Embryonic facial prominence (tissue), 1 donor: Measurements from ENCODE around the gene FAT2.

ENCODE experiments used
- DNase-seq: peaks from one replicate; pipeline ENCODE4 v3.0.0-alpha.2; 2016; ENCODE audit errors: extremely low spot score

FAT2 gene

DNA sequence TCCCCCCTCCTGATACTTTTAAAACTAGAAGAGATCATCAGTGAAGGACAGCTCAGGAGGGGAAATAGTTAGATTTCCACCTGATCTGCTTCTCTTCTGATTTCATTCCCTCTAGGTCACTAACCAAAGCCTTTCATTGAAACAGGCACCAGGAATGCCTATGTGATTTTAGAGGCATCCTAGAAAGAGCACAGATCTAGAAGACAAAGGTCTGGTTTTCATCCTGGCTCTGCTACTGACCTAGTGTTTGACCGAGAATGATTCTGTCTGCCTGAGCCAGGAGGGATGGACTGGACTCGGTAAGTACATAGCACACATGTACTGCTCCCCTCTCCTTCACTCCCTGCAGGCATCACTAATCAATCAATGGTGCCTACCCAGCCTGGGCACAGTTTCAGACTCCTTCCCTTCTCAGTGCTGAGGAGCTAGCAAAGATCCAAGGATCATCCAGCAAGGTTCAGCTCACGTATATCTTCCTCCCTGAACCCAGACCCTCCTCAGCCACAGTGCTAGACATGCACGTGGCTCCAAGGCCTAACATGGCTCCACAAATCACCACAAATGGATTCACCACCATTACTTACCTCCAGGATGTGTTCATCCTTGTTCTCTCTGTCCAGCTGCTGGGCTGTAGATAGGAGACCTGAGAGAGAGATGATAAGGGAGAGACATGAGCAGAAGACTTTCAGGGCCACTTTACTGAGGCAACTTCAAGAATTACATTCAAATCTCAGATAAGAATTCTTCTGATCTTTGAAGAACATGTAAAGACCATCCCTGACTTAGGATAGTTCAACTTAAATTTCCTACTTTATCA, 35.2 kb downstream of the FAT2 start:
- no peak for DNase-seq

DNA sequence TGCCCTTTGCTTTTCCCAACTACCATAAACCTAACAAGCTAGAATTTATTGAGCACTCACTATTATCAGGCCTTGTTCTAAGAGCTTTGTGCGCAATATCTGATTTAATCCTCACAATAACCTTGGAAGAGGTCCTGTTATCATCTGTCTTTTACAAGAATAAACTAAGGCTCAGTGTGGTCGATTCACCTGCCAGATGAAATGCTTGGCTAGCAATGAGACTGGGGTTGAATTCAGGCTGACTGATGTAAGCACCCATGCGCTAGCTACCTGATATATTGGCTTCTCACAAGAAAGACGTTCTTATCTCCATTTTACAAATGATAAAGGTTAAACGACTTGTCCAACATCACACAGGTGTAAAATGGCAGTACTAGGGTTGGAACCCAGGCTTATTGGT, 37.4 kb downstream of the FAT2 start:
- DNase-seq, result no peak

DNA sequence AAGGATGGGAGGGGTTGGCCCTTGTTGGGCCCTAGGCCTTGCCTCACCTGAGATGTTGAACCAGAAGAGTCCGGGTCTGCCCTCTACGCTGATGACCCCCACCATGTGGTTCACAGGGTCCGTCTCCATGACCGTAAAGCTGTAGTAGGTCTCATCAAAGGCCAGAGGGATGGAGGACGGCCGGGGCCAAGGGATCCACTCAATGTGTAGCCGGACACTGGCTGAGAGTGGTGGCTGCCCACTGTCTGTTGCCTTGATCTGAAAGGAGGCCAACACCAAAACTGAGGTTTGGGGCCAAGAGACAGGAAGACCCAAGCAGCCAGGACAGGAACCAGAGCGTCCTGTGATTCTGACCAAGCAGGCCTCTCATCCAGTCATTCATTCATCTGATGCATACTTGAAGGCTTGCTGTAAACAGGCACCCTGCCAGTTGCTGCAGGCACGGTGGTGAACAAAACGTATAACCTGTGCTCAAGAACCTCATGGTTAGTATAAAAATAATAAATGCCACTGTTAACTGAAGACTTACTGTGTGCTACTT, 37.9 kb downstream of the FAT2 start:
- DNase-seq, result no peak

DNA sequence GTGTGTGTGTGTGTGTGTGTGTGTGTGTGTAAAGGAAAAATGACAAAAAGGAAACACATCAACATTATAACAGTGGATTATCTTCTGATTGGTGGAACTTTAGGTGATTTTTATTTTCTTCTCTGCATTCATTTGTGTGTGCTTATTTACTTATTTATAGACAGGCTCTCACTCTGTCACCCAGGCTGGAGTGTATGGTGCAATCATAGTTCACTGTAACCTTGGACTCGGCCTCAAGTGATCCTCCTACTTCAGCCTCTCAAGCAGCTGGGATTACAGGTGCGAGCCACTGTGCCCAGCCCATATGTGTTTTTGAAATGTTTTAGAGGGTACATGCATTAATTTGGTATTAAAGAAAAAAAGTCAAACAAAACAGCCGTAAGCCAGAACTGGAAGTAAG, 39.1 kb downstream of the FAT2 start:
- no peak for DNase-seq

DNA sequence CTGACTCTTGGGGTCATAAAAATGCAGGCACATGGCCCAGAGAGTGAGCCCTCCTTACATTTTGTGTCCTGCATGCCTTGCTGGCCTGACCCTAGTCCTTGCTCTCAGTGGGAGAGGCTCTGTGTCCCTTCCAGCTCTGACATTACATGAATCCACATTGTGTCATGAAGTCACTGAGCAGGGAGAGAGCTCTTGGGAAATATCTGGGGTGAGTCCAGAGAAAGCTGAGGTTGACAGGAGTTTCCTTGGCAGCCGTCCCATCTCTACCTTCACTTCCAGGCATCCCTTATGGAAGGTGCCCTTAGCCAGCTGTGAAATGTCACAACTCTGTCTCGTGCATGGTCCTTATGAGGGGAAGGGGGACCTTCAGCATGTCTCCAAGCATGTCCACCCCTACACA, 41.0 kb downstream of the FAT2 start:
- no peak for DNase-seq

DNA sequence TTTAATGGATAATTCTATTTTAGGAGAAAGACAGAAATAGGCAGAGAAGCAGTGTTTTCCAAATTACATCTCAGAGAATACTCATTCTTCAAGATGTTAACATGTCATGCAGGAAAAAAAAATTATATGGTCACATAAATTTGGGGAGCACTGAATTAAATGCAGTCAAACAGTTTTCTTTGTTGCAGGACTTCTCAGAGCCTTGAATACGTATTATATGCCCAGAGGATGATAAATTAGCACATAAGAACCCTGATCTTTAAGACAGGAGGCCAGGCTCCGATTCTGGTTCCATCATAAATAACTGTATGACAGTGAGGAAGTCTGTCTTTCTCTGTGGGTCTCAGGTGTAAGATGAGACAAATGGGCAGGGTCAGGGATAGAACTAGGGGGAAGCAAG, 41.4 kb downstream of the FAT2 start:
- DNase-seq, result no peak

DNA sequence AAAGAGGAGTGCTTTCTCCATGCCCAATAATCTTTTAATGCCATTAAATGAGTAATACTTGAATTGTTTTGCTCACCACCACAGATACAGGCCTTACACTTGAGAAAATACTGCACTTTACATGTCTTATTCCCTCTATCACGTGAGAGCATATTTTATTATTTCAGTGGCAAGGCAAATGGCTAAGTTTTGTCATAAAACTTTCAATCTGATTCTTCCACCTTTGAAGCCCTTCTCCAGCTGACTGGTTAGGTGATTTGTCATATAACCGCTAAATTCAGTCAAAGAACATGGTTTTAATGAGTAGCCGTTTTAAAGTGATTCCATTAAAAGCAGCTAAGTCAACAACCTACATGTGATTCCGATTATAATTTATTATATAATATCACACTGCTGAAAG, 43.8 kb downstream of the FAT2 start:
- DNase-seq, result no peak

DNA sequence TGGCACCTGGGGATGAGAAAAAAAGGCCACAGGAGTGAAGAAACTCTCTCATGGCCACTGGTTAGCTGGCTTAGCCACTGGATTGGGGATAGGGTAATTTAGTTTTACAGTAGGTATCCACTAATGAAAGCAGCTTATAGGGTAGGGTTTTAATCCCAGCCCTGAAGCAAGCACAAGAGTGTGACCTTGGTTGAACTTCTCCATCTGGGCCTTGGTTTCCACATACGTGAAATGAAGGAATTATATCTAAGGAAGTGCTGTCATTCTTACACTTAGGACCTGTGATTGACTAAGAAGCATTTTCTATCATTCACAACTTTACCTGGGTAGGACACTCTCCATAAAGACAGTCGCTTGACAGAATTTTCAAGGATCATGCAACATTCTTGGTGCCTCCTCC, 49.6 kb downstream of the FAT2 start:
- no peak for DNase-seq
